Sigmoid colon (tissue), 4 donors: ENCODE data around the gene GPR137C.

Experiments used
- EP300 ChIP-seq, 4 donors: sonication (generic); formaldehyde crosslinking; IDR thresholded peaks; one replicate each; pipeline ENCODE4 v1.6.1; 2017; ENCODE audit warnings: antibody characterized with exemption in 4 of 4
- POLR2A ChIP-seq, 2 donors: fragments of 450-650 bp; IDR thresholded peaks; one replicate each; pipeline ENCODE4 v1.6.1; 2016; ENCODE audit warnings: antibody characterized with exemption in 2 of 2, mild to moderate bottlenecking in 2 of 2, moderate library complexity in 2 of 2
- POLR2AphosphoS5 ChIP-seq, 4 donors: sonication (generic); formaldehyde crosslinking; IDR thresholded peaks; one replicate each; pipeline ENCODE4 v1.6.1; 2017; ENCODE audit warnings: antibody characterized with exemption in 4 of 4

- no peak for TF ChIP-seq EP300 (IDR thresholded peaks at IDR 0.05)
- TF ChIP-seq POLR2AphosphoS5 (IDR thresholded peaks at IDR 0.05) = no peak
- TF ChIP-seq POLR2A (IDR thresholded peaks at IDR 0.05) = no peak
Measured at GRCh38 chr14:52596861-52597260, 44.2 kb downstream of the GPR137C start.
